D341Med (cell line): ENCODE measurements around the gene SLC6A9.

Source experiments
- DNase-seq: peaks from one replicate; pipeline ENCODE4 v3.0.0; 2012; ENCODE audit warnings: low spot score

Gene SLC6A9

DNA sequence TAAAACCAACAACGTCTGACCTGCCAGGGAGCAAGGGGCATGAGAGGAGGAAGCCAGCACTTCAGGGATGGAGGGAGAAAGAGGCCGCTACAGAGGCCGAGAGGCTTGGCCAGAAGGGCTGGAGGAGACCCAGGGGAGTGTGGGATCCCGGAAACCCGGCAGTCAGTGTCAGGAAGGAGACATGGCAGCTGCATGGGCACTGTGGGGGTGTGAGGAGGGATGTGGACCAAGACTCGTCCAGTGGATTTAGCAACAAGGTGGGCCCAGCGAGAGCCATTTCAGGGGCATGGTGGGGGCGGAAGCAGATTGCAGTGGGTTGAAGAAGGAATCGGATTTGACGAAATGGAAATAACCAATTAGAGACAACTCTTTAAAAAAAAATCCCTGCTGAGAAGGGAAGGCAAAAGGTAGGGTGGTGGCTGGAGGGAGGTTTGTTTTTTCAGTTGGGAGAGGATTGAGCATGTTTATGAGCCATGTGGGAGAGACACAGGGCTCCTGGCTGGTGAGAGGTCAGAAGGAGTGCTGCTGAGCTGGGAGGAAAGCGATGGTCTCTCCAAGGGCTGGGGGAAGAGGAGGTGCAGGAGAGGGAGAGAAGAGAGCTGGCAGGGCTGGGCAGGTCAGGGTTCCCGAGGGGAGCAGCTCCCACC, 47.9 kb downstream of the SLC6A9 start:
- no peak for DNase-seq

DNA sequence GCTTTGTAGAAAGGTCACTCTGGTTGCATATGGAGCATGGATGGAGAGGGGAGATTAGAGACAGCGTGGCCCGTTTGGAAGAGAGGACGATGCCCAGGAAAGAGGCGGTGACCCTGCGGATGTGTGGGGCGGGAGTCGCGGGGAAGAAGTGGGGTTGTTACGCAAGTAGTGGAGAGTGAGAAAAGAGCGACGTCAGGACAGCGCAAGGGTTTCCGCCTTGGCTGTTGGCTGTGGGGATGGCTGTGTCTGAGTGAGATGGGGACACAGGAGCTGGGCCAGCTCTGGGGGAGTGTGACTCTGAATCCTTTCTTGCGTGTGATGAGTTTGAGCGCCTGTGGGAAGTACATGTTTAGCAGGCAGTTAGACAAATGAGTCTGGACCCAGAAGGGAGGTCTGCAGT, 48.5 kb downstream of the SLC6A9 start:
- no peak for DNase-seq

DNA sequence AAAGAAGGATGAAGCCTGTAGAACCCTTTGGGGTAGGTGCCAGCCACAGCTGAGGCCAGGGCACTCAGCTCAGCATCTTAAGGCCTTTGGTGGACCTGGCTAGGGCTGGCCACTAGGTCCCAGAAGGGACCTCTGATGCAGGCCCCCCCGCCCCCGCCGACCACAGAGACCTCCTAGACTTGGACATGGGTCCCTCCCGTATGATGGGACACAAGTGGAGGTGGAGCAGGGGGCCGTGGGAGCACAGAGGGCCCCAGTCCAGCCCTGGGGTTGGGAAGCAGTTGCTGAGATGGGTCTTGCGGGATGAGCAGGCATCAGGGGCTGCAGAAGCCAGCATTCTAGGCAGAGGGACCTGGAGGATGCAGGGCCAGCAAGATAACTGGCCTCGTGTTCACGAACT, 49.0 kb downstream of the SLC6A9 start:
- DNase-seq = no peak

DNA sequence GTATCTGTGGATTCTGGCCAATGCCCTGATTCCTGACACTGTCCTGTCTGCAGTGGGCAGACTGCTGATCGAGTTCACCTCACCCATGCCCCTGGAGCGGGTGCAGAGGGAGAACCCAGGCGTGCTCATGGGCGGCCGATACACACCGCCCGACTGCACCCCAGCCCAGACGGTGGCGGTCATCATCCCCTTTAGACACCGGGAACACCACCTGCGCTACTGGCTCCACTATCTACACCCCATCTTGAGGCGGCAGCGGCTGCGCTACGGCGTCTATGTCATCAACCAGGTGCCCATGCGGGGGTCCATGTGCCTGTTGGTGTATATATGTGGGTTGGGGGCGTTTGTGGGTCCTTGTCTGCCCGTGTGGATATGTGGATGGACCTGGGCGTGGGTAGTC, 49.6 kb downstream of the SLC6A9 start:
- DNase-seq = no peak

DNA sequence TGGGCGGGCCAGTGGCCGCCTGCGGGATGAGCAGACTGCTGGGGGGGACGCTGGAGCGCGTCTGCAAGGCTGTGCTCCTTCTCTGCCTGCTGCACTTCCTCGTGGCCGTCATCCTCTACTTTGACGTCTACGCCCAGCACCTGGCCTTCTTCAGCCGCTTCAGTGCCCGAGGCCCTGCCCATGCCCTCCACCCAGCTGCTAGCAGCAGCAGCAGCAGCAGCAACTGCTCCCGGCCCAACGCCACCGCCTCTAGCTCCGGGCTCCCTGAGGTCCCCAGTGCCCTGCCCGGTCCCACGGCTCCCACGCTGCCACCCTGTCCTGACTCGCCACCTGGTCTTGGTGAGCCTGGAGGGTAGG, 50.1 kb downstream of the SLC6A9 start:
- DNase-seq = no peak

DNA sequence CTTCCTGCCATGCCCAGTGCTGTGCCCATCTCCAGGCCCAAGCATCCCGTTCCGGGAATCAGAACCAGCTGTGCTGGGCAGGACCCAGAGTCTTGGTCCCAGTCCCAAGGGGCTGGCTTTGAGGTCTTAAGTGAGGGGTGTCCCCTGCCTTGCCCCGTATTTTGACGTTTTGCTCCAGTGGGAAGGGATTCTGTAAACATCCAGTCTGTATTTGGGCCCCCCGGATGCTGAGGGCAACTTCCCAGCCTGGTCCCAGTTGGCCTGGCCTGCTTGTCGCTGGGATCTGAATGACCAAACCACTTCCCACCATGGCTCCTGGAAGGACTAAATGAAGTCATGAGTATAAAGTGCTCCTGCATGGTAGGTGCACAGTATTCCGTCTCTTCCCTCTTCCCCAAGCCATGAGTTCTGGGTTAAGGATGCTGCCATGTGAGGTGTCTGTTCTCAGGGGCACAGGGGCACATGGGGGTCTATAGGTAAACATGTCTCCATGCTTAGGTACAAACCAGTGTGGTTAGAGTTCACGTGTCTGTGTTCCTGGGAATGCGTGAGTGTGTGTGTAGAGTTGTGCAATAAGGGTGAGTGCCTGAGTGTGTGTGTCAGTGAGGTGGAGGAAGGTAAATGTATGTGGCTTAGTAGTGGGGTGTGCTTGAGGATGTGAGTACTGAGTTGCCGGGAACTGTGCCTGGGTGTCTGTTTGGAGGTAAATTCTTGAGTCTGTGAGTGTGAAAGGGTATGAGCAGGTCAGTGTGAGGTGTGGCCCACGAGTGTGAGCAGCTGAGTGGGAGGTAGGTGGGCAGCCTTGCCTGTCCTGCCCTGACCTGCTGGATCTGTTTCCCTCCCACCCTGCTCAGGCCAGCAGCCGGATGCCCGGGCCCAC, 50.8 kb downstream of the SLC6A9 start:
- DNase-seq = no peak

DNA sequence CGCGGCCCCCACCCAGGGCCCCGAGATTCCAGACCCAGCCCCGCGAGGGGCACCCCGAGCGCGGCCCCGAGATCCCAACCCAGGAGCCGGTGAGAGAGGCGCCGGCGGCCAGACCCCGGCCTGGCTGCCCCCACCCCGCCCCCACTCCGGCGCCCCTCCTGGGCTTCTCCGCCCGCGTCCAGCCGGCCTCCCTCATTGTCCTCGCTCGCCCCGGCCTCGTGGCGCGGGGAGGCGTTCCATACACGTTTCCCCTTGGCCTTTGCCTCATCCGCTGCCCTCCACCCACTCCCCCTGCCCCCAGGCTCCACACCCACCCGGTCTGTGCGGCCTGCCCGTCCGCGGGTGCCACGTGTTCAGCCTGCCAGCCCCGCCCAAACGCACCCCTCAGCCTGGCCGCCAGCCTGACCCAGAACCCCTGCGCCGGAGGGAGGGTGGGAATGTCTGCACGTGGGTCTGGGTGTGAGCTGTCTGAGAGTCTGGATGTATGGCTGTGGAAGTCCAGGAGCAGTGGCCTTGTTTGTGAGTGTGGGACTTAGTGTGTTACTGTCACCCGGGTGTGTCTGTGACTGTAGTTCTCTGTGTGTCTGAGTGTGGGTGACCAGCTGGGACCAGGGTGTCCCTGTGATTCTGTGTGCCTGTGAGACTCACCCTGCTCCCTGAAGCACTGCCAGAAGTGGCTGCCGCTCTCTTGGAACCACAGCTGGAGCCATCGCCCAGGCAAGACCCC, 51.6 kb downstream of the SLC6A9 start:
- DNase-seq = peak; percentile 68

DNA sequence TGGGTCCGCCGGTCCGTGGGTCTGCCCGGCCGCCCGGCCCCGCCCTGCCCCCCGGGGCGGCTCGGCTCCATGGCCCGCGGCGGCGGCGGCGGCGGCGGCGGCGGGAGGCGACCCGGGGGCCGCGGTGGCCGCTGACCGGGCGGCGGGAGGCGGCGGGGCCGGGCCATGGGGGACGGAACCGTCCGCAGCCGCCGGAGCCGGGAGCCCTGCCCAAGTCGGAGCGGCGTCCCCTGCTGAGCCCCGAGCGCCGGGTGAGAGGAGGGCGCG, 52.1 kb downstream of the SLC6A9 start:
- no peak for DNase-seq

DNA sequence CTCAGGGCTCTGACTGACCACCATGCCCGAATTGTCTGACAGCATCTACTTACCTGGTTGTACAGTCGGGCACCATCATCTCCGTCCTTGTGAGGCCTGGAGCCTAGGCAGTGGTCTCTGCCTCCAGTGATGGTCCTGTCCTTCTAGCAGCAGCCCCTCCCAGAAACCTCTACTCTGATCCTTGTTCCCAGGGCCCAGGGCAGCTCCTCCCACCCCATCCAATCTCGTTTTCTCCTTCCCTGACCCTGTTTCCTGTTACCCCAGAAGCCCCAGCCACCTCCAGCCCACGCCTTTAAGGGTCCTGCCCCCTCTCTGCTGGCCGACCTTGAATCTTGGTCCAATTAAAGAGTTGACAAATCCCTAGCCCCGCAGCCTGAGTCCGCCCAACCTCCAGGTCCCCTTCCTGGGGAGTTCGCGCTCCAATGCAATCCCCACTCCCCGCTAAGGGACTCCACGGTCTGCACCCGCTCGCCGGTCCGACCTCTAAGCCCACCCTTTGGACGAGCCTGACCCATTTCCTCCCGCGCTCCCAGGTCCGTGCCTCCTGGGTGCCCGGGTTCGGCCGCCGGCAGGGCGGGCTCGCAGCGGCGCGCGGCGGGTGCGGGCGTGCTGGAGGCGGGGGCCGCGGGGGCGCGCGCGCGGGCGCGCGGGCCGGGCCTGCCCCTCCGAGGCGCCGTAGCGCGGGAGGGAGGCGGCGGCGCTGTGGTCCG, 52.6 kb downstream of the SLC6A9 start, which contains the start of gene B4GALT2:
Gene B4GALT2, plus strand, starts transcription at position 660 of the 710 bp plus-strand sequence. CDS start 1,951 bp downstream, outside the sequence.
- DNase-seq = peak; percentile 91

DNA sequence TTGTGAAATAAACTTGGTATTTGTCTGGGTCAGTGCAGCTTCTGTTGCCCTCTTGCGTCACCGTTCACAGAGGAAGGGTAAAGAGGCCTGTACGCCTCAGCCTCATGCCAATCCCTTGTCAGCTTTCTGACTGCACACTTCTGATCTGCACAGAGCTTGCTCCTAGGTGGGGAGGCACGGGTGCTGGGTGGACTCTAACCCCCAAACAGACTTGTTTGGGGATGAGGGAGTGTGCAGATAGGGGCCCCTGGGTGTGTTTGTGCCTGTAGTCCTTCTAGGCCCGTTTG, 53.1 kb downstream of the SLC6A9 start:
- no peak for DNase-seq

DNA sequence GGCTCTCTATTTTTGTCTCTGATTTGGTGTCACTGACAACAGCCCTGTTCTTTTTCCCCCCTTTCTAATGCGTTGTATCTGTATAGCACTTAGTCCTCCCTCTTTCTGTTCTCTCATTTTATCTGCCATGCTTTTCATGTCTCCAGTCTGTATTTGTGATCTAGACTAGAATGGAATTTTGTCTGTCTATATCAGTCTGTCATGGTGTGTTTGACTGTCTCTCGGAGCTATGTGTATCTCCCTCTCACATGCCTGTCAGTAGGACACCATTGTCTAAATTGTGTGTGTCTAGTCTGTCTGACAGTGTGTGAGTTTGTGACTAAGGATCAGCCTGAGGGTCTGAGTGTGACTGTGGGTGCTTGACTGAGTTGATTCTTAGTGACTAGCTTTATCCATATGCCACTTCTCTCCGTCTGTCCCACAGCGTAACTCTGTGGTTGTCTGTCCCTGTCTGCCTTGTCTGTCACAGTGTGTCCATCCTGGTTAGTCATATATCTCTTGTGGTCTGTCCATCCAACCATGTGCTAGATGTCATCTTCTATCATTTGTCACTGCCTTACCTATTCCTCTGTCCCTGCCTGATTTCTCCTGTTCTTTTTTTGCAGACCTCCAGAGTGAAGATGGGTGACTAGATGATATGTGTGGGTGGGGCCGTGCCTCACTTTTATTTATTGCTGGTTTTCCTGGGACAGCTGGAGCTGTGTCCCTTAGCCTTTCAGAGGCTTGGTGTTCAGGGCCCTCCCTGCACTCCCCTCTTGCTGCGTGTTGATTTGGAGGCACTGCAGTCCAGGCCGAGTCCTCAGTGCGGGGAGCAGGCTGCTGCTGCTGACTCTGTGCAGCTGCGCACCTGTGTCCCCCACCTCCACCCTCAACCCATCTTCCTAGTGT, 53.6 kb downstream of the SLC6A9 start:
- no peak for DNase-seq

DNA sequence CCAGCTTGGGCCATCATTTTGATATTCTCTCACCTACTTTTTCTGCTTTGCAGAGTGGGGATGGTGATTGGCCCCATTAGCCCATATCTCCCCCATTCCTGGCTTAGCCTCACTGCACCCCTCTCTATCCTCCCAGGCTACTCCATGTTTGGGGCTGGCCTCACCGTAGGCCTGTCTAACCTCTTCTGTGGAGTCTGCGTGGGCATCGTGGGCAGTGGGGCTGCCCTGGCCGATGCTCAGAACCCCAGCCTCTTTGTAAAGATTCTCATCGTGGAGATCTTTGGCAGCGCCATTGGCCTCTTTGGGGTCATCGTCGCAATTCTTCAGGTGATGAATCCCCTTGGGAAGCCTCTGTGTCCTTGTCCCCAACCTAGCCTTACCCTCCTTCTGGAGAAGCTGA, 54.4 kb downstream of the SLC6A9 start:
- no peak for DNase-seq

DNA sequence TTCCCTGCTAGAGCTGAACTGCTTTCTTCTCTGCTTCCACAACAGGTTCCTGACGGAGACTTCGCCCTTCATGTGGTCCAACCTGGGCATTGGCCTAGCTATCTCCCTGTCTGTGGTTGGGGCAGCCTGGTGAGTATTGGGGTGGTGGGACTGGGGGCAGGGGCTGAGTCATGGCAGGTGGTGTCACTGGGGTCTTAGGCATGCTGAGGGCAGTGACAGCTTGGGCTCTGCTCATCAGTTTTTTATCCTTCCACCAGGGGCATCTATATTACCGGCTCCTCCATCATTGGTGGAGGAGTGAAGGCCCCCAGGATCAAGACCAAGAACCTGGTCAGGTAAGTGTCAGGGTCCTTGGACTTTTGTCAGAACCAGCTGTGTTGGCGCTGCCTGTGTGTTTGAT, 55.2 kb downstream of the SLC6A9 start:
- no peak for DNase-seq

DNA sequence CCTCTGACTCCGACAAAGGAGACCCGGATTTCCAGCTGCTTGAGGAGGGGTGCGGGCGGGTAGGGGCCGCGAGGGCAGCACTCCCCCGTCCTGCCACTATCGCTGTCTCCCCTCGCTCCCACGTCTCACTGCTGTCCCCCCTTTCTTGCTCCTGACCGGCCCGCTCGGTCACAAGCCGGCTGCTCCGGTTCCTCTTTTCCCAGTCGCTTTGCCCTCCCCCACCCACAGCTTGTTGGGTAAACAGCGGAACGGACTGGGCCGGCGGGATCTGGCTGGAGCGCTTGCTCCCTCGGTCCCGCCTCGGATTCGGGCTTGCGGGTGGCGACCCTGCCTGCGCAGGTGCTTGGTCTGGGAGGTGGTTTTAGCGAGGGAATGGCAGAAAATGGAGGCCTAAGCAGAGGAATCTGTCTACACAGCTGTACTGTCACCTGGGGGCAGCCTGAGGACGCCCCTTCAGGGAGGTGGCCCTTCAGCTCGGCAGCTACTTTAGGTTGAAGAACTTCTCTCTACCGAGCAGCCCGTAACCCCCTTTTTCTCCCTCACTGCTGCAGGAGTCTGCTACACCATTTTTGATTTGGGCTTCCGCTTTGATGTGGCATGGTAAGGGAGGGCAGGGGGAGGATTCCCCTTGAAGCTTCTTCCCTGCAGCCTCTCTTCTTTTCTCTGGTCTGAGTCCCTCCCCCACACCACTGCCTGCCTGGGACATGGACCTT, 55.9 kb downstream of the SLC6A9 start:
- no peak for DNase-seq

DNA sequence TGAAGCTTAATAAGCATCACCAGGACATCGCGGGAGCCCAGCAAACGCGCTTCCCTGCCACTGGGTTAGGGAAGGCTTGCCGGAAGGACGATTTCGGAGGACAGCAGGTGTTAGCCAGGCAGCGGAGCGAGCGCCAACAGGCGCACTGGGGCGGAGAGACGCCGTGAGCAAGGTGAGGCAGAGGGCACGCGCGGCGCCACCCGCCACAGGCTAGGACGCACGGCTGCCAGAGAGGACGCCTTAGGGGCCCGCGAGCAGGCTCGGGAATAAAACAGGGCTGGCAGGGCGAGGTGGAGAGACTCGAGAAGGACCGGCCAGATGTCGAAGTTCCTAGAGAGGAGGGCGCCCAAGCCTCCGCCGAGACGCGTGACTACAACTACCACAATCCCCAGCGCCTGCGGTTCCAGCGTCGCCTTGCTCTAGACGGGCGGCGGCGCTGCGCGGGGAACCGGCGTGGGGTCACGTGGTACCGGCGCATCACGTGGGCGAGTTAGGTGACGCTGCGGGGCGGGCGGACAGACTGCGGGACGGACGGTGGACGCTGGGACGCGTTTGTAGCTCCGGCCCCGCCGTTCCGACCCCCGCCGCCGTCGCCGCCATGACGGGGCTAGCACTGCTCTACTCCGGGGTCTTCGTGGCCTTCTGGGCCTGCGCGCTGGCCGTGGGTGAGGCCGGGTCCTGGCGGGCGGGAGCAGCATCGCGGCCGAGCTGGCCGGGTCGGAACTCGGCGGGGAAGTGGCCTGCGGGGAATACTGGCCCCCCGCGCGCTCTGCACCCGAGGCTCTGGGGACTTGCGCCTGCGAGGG, 56.6 kb downstream of the SLC6A9 start, which contains the start of gene ATP6V0B:
Gene ATP6V0B, plus strand, starts transcription at position 518 of the 806 bp plus-strand sequence. Its CDS starts 81 bp downstream, at position 599.
- DNase-seq = peak; percentile 93

DNA sequence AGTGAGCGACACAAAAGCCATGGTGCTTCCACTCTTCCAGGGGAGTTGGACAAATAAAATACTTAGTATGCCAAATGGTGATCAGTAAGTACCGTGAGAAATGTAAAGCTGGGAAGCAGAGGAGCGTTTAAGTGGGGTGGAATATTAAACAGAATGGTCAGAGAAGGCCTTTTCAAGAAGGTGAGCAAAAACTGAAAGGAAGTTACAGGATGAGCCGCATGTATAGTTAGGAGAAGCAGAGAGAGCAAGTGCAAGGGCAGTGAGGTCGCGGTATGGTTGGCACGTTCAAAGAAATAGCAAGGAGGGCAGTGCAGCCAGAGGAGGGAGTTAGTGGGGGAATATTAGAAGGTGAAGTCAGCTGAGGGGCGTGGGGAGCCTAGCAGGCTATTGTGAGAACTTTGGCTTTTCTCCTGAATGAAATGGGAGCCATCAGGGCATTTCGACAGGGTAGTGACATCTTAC, 57.2 kb downstream of the SLC6A9 start:
- peak; percentile 47 for DNase-seq

DNA sequence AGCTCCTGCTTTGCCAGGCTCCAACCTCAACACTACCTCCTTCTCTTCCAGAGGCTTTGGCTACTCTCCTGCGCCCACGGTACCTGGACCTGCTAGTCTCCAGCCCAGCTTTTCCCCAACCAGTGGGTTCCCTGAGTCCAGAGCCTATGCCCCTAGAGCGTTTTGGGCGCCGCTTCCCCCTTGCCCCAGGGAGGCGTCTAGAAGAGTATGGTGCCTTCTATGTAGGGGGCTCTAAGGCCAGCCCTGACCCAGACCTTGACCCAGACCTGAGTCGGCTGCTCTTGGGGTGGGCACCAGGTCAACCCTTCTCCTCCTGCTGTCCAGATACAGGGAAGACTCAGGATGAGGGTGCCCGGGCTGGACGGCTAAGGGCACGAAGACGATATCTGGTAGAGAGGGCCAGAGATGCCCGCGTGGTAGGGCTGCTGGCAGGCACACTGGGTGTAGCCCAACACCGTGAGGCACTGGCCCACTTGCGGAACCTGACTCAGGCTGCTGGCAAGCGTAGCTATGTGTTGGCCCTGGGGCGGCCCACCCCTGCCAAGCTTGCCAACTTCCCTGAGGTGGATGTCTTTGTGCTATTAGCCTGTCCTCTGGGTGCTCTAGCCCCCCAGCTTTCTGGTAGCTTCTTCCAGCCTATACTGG, 59.8 kb downstream of the SLC6A9 start:
- DNase-seq = no peak

DNA sequence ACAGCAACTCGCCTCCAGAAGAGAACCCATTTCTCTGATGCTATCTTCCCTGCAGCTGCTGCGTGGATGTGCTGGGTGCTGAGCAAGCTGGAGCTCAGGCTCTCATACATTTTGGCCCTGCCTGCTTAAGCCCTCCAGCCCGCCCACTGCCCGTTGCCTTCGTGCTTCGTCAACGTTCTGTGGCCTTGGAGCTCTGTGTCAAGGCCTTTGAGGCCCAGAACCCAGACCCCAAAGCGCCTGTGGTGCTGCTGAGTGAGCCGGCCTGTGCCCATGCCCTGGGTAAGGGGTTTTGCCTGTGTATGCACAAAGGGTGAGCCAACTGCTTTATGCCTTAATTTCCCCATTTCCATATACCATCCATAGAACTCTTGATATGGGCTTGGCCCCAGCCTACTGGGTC, 60.4 kb downstream of the SLC6A9 start:
- DNase-seq = no peak

DNA sequence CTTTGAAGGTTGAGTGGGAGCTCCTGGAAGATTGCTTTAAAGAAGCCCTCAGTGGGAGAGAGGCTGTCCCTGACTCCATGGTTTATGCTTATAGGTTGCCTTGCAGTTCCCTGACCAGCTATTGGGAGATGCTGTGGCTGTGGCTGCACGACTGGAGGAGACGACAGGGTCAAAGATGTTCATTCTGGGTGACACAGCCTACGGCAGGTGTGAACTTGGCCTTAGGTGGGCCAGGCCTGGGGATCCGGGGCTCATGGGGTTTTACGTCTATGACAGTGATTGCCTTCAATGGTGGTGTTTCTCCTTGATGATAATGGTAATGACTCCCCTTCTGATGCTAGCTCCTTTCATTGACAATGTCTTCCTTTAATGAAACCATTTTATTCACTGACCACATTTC, 60.8 kb downstream of the SLC6A9 start:
- no peak for DNase-seq
